ENCODE results near the gene REXO5.
"Not testable (repeated sequence)": the region's sequence is repeated elsewhere in the genome, so short reads cannot be mapped to it uniquely, and the experiment has no call there.

REXO5 gene

DNA sequence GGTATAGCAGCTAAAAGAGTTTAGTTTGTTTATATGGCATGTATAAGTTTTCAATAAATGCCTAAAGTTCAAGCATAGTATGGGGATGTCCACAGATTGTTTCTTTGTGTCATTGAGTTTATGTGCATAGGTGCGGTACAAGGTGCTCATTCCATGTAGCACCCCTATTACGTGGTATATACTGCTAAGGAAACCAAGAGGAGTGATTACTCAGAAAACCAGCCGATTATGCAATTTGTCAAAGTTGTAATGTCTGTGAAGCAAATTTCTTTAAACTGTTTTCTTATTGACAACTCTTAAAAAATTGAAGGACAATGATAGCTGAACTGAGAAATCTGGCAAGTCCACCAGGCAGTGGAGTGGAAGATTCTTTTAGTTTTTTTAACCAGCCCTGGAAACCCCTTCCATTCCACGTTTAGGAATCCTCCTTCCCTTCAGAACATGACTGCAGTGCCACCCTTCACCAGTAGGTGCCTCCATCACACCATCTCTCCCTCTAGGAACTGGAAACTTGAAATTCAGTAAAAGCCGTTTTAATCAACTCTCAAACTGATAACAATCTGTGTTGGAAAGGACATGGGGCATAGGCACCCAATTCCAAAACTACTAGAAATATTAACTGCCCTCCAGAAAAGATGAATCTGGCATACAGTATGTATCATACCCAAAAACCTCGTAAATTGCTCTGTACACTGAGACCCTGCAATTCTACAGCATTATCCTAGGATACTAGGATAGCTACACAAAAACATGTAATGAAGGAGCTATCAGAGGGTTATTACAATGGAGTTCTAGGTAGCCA, 43.5 kb downstream of the REXO5 start:
- DNase-seq = peak in 1 of 2 experiments; percentile 61

DNA sequence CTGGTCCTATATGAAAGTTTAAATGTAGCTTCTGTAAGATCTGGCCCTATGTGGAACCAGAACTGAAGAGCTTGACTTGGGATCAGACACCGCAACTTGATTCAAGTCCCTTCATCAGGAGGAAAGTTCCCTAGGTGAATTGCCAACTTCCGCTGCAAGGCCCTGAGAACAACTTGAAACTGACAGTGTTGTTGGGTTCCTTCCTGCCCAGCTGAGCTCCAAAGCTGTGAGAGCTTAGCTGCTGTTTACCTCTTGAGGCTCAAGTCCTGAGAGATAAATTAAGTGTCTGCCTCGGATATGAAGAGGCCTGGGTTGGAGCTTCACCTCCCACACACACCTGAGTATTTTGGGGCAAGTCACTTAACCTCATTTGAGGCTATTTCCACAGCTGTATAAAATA, 44.7 kb downstream of the REXO5 start:
- no peak for DNase-seq

DNA sequence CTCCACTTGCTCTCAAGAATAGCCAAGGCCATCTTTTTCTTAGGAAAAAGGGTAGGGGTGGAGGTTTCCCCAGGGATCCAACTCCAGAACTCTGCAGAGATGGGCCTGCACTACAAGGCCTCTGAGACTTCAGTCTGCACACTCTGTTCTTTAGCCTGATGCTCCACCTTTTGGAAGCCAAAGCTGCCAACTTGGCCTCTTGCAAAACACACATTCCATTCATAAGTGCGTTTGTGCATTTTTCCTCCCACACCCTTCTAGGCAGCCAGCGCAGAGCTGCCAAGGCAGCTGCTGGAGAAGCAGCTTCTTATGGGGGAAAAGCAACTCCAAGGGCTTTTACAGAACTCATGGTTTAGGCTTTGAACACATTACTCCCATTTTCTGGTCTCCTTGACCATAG, 45.3 kb downstream of the REXO5 start:
- no peak for DNase-seq

DNA sequence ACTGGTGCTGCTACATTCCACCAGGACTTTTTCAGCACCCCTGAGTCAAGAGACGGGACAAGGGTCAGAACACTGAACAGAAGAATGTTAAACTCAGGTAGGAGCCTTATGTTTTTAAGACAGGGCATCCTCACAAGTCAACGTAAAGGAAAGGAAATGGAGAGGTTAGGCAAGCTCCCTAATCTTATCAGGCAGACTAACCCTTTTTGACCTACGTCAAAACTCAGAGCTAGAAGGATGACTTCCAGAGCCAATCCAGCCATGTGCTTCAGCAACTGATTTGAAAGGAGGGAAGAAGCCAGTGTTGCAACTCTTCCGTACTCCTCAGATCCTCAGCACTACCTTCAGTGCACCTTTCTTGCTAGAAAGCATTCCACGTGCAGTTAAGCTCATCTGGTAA, 46.8 kb downstream of the REXO5 start:
- no peak for DNase-seq

DNA sequence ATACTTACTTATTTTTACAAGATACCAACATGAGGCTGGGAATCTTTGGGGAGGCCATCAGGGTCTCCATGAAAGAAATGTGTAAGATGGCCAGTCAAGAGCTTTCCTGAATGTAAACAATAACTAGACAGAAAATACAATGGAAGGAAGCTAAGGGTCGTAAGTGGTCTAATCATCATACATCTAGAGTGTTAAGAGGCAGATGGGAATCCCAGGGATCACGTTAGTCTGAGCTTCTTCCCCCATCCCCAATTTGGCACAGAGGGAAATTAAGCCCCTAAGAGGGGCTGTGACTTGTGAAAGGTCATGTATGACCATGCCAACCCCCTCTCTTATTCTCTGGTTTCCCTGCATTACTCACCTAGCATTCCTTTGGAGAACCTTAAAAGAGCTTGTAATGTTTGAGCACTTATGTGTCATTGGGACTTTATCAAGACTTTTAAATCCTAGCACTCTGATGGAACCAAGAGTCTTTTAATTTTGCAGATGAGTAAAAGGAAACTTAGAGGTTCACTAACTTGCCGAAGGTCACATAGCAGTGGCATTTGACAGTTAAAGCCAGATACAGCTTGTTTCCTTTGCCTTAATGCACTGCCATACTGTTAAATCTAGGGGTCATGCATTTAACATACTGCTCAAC, 47.8 kb downstream of the REXO5 start:
- DNase-seq = no peak

DNA sequence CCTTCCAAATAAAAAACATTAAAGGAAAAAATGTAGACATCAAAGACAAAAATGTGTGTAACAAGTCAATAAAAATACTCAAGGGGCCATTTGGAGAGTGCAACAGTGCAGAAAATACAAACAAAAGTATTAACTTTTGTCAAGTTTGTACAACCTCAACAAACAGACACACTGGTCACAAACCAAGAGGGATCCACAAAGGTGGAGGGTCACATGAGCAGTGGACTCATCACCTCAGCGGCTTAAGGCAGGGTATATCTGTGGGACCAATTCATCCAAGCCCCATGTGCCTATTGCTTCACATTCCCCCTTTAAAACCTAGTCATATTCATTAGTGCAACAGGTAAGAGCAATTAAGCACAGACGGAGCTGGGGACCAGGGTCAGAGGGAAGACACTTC, 48.6 kb downstream of the REXO5 start:
- no peak for DNase-seq

DNA sequence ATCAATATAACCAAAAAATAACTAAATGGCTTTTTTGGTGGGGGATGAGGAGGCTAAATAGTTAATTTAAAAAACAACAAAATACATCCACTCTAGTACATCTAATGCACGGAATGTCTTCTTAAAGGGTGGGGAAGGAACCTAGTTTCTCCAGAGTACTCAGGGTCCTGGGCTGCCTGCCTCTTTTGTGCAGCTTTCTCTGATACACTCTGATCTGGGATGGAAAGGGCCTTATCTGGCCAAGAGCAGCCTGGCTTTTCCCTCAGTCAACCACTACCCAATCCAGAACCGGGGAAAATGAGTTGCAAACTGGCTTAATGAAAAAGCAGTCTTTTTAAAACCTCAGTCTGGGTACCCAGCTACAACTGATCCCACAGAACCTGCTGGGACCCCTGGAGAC, 51.0 kb downstream of the REXO5 start:
- no peak for DNase-seq

DNA sequence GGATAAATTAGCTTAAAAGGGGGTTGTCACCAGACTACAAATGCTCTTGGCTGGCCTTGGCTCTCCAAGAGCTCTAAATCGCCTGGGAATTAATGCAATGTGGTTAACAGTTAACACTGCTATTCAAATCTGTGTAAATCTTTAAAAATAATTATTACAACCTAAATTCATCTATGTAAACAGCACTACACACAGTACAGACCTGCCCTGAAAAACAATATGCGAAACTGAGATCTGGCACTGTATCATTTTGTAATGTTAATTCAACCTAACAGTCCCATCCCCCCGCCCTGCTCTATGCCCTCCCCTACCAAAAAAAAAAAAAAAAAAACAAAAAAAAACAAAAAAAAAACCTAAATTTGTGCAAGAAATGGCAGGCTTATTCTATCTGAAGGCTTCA, 52.9 kb downstream of the REXO5 start:
- no peak for DNase-seq

DNA sequence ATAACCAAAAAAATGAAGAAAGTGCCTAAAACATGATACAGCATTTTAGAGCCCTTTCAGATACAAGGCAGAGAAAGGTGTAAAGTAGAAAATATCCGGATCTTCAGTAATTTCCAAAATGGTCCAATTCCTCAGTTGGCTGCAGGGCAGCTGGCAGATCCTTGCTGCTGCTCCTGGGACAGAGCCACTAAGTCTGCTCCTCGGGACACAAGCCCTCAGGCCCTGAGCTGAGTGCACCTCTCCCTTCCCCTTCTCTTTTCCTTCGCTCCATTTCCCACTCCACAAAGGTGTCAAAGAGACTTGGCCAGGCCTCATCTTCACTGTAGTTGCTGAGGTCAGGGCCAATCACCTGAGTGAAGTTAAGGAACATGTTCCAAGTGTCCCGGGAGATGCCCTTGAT, 53.4 kb downstream of the REXO5 start:
- no peak for DNase-seq

DNA sequence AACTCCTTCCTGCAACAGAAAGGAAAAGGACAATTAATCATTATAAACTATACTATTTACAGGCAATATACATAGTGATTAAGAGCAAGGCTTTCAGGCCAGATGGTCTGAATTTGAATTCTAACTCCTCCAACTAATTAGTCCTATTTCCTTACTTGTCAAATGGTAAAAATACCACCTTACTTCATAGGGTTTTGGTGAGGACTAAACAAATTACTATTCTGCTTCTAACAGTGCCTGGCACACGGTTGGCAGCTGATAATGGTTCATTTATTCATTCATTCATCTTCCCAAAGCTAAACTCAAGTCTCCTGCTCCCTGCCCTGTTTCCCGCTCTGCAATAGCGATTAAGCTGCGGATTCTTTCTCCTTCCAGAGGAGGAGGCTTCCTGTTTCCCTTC, 54.0 kb downstream of the REXO5 start:
- DNase-seq = no peak

DNA sequence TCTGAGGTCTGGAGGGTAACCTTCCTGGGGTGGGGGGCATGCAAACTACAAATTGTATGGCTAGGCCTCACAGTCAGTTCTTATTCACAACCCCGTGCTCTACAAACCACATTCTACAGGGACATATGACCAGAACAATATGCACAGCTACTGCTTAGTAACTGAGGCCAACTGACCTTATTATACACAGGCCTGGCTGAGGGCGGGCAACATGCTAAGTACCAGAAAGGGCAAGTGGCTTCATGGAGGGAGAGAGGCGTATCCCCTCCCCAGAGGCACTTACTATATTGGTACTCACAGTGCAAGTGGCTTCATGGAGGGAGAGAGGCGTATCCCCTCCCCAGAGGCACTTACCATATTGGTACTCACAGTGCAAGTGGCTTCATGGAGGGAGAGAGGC, 54.7 kb downstream of the REXO5 start:
- DNase-seq = not testable (repeated sequence)

DNA sequence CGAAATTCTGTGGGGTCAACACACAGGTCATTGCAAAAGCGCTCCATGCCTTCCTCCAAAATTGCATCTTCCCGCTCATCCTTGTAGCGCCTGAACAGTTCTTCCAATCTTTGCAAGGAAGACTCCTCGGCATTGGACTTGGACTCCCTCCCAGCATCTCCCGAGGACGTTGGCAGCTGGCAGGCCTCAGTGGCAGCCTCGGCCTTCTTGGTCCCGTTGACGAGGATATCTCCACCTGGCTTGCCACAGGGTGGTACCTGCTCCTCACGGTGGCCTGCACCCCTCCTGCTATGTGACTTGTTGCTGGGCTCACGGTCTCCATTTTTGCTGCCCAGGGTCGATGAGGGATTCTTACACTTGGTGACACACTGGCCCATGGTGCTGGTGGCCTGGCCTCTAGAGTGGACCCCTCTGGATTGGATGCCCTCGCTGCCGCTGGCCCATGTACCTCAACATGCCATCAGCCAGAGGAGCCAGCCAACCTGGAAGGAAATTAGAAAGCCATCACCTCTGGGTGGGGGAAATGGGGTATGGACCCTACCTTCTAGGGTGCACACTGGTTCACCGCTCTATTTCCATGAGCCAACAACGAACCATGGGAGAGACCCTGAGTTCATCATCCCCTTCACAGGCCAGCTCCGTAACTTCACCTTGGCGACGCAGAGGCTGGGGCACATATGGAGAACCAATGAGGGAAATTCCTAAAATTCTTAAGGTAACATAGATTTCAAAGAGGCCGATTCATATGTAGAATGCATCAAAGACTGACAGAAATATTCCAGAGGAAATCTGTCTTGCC, 56.0 kb downstream of the REXO5 start:
- no peak for DNase-seq

DNA sequence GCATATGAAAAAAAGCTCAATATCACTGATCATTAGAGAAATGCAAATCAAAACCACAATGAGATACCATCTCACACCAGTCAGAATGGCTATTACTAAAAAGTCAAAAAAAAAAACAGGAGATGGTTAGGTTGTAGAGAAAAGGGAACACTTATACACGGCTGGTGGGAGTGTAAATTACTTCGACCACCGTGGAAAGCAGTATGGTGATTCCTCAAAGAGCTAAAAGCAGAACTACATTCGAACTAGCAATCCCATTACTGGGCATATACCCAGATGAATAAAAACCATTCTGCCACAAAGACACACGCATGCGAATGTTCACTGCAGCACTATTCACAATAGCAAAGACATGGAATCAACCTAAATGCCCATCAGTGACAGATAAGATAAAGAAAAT, 58.0 kb downstream of the REXO5 start:
- not testable (repeated sequence) for DNase-seq

DNA sequence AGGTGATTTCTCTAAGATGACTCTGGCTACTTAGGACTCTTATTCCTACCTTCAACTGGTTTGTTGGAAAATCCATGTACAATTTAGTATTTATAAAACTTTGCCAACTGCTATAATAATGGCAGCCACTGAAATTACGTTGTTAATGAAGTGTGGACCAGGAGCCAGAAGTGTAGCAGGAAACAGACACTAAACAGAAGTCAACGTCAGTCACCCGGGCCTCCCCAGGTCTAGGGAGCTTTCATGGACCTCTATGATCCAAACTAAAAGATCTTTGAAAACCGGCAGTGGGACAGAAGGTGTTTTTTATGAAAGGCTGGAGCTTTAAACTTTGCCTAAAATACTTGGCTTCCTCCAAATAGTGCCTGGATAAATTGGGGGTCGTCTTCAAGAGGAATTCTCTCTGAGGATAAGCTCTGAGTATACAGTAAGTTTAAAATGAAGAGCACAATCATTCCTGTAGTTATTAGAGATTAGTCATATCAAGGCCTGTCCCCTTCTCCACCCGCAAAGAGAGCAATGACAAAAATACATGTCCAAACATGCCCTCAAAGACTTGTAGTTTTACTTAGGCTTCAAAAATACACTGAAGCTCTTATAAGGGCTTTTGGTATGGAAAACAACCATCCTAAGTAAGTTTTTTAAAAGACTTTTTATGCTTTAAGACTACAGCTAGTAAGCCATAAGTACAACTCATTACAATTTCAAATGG, 59.2 kb downstream of the REXO5 start:
- DNase-seq = no peak

DNA sequence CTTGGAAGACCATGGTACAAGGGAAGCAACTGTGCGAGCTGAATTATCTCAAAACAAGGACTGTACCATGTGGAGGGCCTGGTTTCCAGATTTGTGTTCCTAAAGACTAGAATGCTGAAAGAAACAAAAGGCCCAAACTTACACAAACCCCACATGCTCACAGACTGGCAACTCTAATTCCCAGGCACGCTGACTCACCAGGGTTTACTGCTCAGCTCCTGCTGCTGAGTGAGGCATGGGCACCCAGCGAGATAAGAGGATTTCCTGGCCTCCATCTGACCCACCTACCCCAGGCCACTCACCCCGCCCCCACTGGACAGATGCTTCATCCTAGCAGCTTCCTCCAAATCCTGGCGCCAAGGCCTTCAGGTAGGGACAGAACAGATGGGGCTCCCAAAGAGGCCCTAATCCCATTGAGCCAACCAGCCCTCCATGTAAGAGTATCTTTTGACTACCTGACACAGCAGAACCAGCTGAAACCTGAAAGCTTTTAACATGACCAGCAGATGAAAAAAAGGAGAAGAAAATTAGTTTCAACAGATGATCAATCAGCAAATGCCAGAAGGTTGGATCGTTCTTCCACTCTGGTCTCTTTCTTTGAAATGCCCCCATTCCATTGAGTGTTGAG, 59.9 kb downstream of the REXO5 start:
- DNase-seq = no peak

DNA sequence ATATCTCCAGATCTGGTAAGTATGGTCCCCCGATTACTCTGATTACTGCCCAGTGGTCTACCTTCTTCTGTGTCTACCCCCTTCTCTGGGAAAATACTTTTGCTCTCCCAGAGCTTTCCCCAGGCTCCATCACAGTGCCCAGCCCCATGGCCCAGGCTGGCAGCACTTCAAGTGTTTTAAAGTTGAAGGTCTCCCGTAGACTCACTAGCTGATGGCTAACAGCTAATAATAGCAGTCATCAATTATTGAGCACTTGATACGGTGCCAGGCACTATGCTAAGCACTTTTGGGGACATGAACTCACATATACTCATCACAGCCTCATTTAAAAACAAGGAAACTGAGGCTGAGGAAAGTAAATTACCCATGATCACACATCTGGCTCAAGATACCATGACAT, 60.5 kb downstream of the REXO5 start:
- DNase-seq = no peak

DNA sequence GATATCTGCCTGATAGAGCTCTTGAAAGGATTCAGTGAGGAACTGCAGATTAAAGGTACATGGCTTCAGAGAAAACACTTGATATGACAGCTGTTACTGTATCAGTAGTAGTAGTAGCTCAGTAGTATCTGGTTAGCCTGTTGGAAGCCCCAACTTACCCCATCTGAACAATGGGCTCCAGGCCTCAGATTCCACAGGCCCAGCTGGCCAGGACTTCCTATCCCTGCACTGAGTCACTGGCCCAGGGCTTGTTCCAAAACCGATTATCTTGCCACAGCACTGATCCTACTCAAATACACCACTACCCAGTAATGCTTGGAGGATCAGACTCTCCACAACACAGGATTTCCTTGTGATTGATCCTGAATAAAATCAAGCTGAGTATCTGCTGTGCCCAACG, 61.3 kb downstream of the REXO5 start:
- no peak for DNase-seq

DNA sequence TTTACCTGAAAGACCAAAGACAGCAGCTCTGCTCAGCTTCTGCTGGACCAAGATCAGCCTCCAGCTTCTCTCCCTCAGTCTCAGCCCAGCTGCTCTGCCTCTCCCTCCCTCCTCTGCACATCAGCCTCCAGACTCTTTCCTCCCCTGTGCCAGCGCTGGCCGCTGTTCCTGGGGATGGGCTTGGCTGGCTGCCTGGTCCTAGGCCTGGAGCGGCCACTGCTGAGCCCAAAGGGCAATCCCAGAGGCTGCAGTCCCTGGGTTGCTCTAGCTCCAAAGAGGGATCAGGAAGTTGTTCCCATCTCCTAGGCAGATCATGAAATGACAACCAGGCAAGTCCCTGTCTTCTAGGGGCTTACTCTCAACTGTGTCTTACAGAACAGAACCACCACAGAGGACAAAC, 62.6 kb downstream of the REXO5 start:
- no peak for DNase-seq

DNA sequence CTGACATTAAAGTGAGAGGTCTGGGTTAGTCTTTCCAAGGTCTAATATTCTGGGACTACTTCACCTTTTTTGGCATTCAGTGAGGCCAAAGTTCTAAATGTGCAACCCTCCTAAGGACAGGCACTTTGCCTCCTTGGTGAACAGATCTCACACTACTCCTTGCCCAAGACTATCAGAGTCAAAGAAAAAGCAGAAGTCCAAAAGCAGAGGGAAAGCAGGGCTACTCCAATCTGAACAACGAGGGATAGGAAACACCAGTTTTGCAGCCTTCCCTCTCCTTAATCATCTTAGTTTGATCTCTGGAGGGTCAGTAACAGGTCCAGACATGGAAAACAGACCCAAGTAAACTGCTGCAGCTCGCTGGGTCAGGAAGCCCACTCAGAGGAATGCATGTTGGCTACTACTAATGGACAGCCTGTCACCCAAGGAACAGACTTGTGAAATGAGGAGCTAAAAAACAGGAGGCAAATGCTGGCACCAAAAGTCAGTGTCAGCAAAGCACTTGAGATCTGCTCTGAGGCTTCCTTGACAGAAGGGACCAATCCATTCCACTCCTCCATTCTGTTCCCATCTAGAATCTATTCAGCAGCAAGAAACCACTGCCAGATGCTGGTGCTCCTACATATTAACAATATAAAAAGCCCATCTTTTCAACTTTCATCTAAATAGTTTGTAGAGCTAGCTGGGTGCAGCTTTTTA, 63.9 kb downstream of the REXO5 start:
- DNase-seq = no peak

DNA sequence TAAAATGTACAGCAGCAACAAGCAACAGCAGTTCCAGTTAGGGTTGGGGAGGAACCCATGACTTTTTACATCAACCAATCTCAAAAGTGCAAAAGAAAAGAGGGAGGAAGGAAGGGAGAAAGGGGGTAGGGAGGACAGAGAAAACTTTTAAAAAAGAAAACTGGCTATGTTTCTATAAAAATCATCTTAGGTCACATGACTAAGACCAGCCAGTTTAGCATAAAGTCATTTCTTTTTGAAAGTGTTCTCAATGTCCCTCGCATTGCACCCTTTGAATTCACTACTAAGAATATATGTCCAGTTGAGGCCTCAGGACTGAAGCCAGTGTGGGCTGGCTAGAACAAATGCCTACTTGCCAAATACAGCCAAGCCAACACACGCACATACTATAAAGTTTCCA, 64.9 kb downstream of the REXO5 start:
- no peak for DNase-seq

DNA sequence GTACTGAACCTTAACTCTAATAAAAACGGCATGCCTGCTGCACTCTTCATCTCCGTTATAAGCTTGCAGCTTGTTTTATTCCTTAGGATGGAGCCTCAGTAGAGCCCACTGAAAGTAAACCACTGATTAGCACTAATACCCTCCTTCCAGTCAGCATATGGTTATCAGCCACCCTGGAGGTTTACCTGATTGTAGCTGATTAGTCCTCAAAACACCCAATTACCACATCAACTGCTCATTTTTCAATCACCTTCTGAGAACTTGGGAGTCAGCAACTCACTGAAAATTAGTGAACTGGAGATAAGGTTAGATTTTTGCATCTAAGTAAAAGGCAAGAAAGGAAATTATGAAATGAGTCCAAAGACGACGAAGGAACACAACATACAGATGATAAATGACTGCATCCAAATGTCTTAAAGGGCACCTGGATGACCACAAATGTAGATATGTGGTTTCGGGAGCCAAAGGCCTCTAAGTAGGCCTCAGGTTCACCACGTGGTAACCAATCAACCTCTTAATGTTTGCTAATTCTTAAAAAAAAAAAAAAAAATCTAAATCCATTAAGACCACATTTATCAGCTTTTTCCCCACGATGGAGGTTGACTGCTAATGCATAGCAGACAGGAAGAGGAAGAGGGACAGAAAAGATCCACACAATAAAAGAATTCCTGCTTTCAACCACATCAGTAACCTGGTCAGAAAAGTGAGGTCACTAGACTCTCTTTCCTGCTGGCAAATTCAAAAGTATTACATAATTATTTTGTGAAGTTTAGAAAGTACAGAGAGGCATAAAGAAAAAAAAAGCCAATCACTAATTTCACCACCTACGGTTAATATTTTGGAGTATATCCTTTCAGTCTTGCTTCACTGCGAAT, 65.9 kb downstream of the REXO5 start:
- DNase-seq = no peak
